GM12891 (cell line): ENCODE results near the gene PRRC2A.

Source experiments
- PAX5 ChIP-seq: IDR thresholded peaks from 2 replicates; pipeline ENCODE4 v1.6.1; 2011; ENCODE audit warnings: low read length, moderate library complexity, mild to moderate bottlenecking; ENCODE audit not compliant: insufficient read depth, severe bottlenecking
- POLR2A ChIP-seq: IDR thresholded peaks from 2 replicates; pipeline ENCODE4 v1.6.1; 2011; ENCODE audit warnings: low read depth, low read length, control low read depth
- POLR2AphosphoS5 ChIP-seq: IDR thresholded peaks from 2 replicates; pipeline ENCODE4 v1.6.1; 2011; ENCODE audit warnings: low read depth, low read length, control low read depth
- POU2F2 ChIP-seq: IDR thresholded peaks from 2 replicates; pipeline ENCODE4 v1.6.1; 2011; ENCODE audit warnings: low read depth, mild to moderate bottlenecking, control low read depth, low read length, moderate library complexity
- SPI1 ChIP-seq: IDR thresholded peaks from 2 replicates; pipeline ENCODE4 v1.6.1; 2011; ENCODE audit warnings: low read depth, low read length, control low read depth
- TAF1 ChIP-seq: IDR thresholded peaks from 2 replicates; pipeline ENCODE4 v1.6.1; 2011; ENCODE audit warnings: low read depth, low read length, control low read depth

GRCh38 chr6:31580438-31580740 lies 40.1 kb upstream of the PRRC2A start:
- TF ChIP-seq POLR2A = no peak
- TF ChIP-seq POLR2AphosphoS5 = no peak
- no peak for TF ChIP-seq TAF1
- TF ChIP-seq PAX5 = no peak
- TF ChIP-seq POU2F2 = no peak
- no peak for TF ChIP-seq SPI1
